ENCODE results near the gene KCNE4.

KCNE4 gene

GRCh38 chr2:223050900-223051504 is 988 bp upstream of the KCNE4 start:
- H3K4me3 ChIP-seq, result peak overlapping the region; percentile 73 to 75
- H3K9me3 ChIP-seq, result no peaks in the 10 kb centered on the region
- TF ChIP-seq CTCF (IDR thresholded peaks at IDR 0.05), result no peak
- no peaks in the 10 kb centered on the region for H3K27me3 ChIP-seq
- peak in 1 of 2 donors; percentile 71 for DNase-seq
- peaks cover 0 to 45% (median 22%) of the 10 kb centered on the region in 4 donors for H3K4me1 ChIP-seq
- H3K36me3 ChIP-seq, result no peaks in the 10 kb centered on the region
- intact Hi-C loops (cut with DNase I; ENCODE audit: low total_unique reads), result loop anchor here (5.0 kb wide), 1 partner anchor 416 kb away; no protein-coding TSS in a partner anchor
- H3K27ac ChIP-seq, result peak overlapping the region; percentile 92 to 94

DNA sequence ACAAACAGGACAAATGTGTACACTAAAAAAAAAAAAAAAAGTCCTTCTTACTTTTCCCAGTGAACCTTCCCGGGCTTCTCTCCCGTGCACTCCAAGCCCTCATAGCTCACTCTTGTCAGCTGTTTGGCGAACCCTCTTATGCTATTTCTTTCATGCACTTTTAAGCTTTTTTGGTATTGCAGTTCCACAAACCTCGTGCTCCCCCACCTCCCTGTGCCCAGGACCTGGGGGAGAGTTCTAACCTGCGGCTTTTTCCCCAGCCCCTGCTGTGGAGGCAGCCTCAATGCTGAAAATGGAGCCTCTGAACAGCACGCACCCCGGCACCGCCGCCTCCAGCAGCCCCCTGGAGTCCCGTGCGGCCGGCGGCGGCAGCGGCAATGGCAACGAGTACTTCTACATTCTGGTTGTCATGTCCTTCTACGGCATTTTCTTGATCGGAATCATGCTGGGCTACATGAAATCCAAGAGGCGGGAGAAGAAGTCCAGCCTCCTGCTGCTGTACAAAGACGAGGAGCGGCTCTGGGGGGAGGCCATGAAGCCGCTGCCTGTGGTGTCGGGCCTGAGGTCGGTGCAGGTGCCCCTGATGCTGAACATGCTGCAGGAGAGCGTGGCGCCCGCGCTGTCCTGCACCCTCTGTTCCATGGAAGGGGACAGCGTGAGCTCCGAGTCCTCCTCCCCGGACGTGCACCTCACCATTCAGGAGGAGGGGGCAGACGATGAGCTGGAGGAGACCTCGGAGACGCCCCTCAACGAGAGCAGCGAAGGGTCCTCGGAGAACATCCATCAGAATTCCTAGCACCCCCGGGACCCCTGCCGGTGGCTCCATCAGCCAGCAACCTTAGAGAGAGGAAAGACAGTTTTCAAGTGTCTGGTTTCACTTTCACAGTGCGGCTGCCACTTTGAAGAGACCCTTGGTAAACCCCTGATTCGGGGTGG is 826 bp downstream of the KCNE4 start:
- Histone ChIP-seq H3K27ac (peak overlapping the region; percentile 92 to 94), H3K4me1 (peaks cover 0 to 47% (median 26%) of the 10 kb centered on the region in 4 donors), H3K9me3 (no peaks in the 10 kb centered on the region), H3K27me3 (no peaks in the 10 kb centered on the region), H3K36me3 (no peaks in the 10 kb centered on the region), H3K4me3 (peak overlapping the region; percentile 73 to 75)
- TF ChIP-seq CTCF (IDR thresholded peaks at IDR 0.05), result peak in 1 of 2 experiments; percentile 9
- peak; percentile 36 to 79 for DNase-seq
- intact Hi-C loops (cut with DNase I; ENCODE audit: low total_unique reads), result loop anchor here (5.0 kb wide), 1 partner anchor 414 kb away; no protein-coding TSS in a partner anchor

DNA sequence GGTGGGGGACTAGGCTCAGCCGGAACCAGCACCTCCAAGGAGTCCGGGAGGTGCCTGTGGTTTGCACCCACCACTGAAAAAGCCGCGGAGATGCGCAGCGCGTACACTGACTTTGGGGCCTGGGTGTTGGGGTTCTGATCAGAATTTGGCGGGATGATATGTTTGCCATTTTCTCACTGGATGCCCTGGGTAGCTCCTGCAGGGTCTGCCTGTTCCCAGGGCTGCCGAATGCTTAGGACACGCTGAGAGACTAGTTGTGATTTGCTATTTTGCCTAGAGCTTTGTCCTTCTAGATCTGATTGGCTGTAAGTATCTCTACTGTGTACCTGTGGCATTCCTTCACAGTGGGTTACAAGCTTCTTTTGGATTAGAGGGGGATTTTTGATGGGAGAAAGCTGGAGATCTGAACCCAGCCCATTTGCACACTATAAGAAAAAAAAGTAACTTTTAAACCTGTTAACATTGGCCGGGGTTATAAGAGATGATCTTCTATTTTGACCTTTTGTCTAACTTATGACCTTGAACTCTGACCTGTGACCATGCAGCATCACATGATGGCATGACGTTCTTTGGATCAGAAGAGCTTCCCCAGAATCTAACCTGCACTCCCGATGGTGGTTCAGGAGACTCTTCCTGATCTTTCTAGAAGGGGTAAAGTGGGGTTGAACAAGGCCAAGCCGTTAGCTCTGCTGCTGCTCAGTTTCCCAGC is 1.6 kb downstream of the KCNE4 start:
- no peaks in the 10 kb centered on the region for H3K36me3 ChIP-seq
- peaks cover 0 to 47% (median 27%) of the 10 kb centered on the region in 4 donors for H3K4me1 ChIP-seq
- no peak for DNase-seq
- intact Hi-C loops (cut with DNase I; ENCODE audit: low total_unique reads), result loop anchor here (5.0 kb wide), 1 partner anchor 414 kb away; no protein-coding TSS in a partner anchor
- H3K4me3 ChIP-seq, result peak overlapping the region; percentile 73 to 75
- no peak for TF ChIP-seq CTCF (IDR thresholded peaks at IDR 0.05)
- H3K9me3 ChIP-seq, result no peaks in the 10 kb centered on the region
- H3K27me3 ChIP-seq, result no peaks in the 10 kb centered on the region
- H3K27ac ChIP-seq, result peak overlapping the region; percentile 92 to 94

- Histone ChIP-seq H3K9me3 (no peaks in the 10 kb centered on the region), H3K4me1 (peaks cover 0 to 47% (median 27%) of the 10 kb centered on the region in 4 donors), H3K36me3 (no peaks in the 10 kb centered on the region), H3K27ac (peak overlapping the region; percentile 92 to 94), H3K27me3 (no peaks in the 10 kb centered on the region), H3K4me3 (peak overlapping the region; percentile 73 to 75)
- DNase-seq, result peak; percentile 91 to 92
- no peak for TF ChIP-seq CTCF (IDR thresholded peaks at IDR 0.05)
- intact Hi-C loops (cut with DNase I; ENCODE audit: low total_unique reads), result loop anchor here (5.0 kb wide), 1 partner anchor 413 kb away; no protein-coding TSS in a partner anchor
Observed at GRCh38 chr2:223054193-223054781, 2.3 kb downstream of the KCNE4 start.

DNA sequence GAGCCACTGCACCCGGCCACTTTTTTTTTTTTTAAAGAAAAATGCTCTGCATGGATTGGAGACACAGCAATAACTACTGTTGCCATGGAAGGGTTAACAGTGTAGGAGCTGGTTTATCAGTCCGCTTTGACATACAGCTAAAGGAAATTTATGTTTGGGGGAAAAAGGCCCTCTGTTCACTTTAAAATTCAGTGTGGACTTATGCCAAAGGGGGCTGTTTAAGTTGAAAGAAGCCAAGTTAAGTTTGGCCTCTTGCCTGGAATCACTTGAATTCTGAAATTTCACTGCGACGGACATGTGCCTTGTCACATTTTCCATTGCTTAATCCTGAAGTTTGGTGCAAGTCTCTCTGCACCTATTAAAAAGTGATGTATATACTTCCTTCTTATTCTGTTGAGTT is 3.1 kb downstream of the KCNE4 start:
- Histone ChIP-seq H3K27me3 (no peaks in the 10 kb centered on the region), H3K36me3 (no peaks in the 10 kb centered on the region), H3K4me1 (peaks cover 0 to 42% (median 23%) of the 10 kb centered on the region in 4 donors), H3K4me3 (peak overlapping the region; percentile 73 to 75), H3K27ac (peak overlapping the region; percentile 92 to 94), H3K9me3 (no peaks in the 10 kb centered on the region)
- intact Hi-C loops (cut with DNase I; ENCODE audit: low total_unique reads), result no loop called here
- DNase-seq, result no peak
- TF ChIP-seq CTCF (IDR thresholded peaks at IDR 0.05), result no peak

Measured in tibial artery (tissue), 4 donors.